A549 (cell line): ENCODE measurements around the gene C9orf152.

Experiments
- MAFK ChIP-seq: fragments of 450-650 bp; IDR thresholded peaks from 2 replicates; pipeline ENCODE4 v1.6.1; 2014; ENCODE audit not compliant: partially characterized antibody
- POLR2A ChIP-seq: IDR thresholded peaks from 2 replicates; pipeline ENCODE4 v1.6.1; 2012; ENCODE audit warnings: mild to moderate bottlenecking, low read length
- RCOR1 ChIP-seq: fragments of 150-350 bp; IDR thresholded peaks from 2 replicates; pipeline ENCODE4 v1.6.1; 2014; ENCODE audit warnings: antibody characterized with exemption, low read length, low read depth
- SREBF2 ChIP-seq: fragments of 450-650 bp; IDR thresholded peaks from 2 replicates; pipeline ENCODE4 v1.6.1; 2014; ENCODE audit warnings: mild to moderate bottlenecking, moderate library complexity
- TF ChIP-seq, protein P1 (sequence below): fragments of >200 bp; sonication (Bioruptor Twin); formaldehyde crosslinking; IDR thresholded peaks from 3 replicates; pipeline ENCODE4 v1.5.1; 2016

GRCh38 chr9:110214090-110214489 is 6.1 kb upstream of the C9orf152 start:
- TF ChIP-seq SREBF2 (no peak), POLR2A (no peak), RCOR1 (no peak), MAFK (no peak)
- TF ChIP-seq, protein P1, sequence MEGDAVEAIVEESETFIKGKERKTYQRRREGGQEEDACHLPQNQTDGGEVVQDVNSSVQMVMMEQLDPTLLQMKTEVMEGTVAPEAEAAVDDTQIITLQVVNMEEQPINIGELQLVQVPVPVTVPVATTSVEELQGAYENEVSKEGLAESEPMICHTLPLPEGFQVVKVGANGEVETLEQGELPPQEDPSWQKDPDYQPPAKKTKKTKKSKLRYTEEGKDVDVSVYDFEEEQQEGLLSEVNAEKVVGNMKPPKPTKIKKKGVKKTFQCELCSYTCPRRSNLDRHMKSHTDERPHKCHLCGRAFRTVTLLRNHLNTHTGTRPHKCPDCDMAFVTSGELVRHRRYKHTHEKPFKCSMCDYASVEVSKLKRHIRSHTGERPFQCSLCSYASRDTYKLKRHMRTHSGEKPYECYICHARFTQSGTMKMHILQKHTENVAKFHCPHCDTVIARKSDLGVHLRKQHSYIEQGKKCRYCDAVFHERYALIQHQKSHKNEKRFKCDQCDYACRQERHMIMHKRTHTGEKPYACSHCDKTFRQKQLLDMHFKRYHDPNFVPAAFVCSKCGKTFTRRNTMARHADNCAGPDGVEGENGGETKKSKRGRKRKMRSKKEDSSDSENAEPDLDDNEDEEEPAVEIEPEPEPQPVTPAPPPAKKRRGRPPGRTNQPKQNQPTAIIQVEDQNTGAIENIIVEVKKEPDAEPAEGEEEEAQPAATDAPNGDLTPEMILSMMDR: no peak
